ENCODE measurements around the gene KLF13.
A peak's percentile ranks its signal among the peaks of the same experiment; 100 is the strongest.
"Not testable (repeated sequence)": the region's sequence is repeated elsewhere in the genome, so short reads cannot be mapped to it uniquely, and the experiment has no call there.

KLF13 gene

DNA sequence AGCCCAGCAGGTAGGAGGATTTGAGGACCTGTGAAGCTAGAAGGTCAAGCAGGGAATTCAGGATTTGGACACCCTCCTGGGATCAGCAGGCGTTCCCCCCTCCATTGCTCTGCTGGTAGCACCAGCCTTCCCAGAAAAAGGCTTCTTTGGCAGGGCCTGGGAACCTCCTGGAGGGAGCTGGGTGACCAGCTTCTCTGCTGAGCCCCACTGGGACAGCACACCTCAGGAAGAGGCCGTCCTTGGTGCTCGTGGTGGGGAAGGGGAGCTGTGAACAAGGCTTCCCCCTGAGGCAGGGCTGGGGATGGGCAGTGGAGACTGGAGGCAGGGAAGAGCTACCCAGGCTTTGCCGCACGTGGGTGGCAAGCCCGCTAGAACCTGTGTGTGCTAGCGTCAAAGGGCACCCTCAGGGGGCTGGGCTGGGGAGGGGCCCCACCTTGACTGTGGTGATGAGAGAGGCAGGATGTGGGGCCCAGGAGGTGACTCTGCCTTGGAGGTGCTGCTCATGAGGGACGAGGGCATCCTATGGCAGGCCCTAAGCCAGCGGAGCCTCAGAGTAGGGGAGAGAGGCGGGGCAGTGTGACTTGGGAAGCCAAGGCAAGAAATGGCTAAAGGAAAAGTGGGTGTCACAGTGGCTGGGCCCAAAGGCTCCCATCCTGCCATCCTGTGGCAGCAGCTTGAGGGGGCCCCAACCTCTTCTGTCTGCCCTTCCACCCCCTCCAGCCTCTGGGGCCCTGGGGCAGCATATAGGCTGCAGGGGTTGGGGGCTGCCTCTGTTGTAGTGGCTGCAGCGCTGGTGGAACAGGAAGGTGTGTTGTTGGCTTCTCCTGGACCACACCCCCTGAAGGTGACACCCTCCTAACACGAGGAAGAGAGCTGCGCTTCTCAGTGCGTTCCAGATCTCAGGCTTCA is 20.7 kb downstream of the KLF13 start:
- DNase-seq, result peak; percentile 89 to 91

DNA sequence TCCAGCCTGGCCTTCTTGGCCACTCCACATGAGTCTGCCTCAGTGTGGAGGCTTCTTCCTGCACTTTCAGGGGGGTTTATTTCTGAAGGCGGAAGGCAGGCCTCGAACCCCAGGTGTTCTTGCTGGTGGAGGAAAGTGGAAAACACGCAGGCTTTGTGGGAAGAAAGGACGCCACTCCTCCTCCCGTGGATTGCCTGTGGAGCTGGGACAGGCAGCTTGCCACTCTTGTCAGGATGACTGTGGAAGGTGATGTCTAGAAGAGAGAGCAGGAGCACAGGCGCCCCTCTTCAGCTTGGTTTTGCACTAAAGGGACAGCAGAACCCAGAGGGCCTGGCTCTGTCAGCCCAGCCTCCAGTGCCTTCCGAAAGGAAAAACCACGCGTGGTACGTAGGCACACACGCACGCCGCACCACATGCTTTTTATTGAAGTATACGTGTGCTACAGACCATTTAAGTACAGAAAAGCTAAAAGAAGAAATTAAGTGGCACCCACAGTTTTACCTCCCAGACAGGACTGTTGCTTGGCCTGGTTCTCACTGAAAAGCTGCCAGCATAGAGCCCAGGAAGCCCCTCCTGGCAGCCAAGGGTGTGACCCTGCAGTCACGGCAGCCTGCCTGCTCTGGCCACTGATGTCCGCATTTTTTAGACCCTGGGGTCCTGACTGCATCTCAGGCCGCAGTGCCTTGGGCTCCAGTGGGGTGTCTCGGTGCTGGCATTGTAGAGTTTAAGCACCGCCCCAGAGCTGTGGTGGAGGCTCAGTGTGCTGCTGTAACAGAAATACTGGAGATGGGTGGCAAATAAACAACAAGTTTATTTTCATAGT is 21.6 kb downstream of the KLF13 start:
- no peak for DNase-seq

DNA sequence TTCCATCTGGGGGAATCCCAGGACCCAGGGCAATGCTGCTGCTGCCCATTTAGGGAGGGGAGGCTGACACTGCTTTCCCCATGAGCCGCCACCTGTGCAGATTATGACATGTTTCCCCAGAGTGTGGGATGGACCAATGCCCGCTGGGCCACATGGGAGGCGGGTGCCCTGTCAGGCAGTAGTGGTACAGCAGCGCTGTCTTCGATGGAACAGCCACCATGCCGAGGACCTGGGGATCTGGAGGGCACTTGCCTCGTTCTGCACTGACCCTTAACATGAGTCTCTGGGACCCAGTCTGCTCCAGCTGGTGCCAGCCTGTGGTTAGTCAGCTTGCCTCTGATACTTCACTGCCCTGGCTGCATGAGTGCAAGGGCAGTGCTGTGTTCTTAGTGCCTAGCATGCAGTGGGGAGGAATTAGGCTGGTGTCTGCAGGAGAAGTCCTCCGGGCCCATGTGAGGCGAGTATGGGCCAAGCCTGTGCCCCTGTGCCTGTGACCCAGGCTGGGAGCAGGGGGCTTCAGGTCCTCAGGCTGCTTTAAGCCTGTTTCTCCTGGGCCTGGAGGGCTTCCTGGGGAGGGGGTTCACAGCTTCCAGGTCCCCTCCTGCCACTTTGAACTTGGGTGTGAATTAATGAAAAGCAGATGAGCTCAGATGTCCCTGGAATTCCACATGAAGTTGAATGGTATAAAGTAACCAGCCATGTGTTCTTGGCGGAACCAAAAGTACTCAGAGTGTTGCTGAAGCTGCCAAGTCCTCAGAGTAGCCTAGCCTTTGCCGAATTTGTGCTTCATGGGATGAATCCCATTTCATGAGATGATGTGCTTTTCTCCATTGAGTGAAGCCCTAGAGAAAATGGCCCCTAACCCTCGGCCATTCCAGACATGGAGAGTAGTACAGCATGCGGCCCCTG is 22.9 kb downstream of the KLF13 start:
- no peak for DNase-seq

DNA sequence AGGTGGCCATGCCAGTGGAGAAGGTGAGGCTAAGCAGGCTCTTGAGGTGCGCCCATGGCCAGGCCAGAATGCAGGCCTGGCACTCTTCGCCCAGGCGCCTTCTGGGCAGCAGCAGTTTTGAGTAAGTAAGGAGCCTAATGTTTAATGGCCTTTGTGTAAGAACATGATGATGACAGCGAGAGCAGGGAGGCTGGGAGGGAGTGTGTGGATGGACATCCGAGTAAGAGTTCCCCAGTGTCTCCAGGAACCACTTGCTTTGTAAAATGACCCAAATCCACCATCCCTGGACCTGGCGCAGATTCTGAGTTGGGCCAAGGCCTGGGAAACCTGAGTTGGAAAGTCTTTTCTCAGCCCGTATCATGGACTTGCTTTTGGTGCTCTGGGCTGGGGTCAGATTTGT is 24.1 kb downstream of the KLF13 start:
- no peak for DNase-seq

DNA sequence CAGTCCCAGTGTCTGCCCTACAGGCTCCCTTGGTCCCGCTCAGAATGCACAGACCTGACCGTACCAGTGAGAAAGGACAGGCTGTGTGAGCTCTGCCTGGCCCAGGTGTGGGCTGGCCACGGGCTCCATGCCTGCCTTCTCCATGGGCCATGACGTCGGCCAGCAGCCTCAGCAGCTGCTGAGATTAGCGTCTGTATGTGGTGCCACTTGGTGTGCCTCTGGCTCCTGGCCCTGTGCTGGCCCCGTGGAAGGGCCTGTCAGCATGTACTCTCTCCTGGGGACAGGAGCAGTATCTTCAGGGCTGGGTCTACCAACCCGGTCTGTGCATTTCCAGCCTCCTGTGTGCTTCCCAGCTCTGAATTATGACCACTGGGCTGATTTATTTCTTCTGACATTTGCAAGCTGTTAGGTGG is 25.7 kb downstream of the KLF13 start:
- DNase-seq, result no peak

DNA sequence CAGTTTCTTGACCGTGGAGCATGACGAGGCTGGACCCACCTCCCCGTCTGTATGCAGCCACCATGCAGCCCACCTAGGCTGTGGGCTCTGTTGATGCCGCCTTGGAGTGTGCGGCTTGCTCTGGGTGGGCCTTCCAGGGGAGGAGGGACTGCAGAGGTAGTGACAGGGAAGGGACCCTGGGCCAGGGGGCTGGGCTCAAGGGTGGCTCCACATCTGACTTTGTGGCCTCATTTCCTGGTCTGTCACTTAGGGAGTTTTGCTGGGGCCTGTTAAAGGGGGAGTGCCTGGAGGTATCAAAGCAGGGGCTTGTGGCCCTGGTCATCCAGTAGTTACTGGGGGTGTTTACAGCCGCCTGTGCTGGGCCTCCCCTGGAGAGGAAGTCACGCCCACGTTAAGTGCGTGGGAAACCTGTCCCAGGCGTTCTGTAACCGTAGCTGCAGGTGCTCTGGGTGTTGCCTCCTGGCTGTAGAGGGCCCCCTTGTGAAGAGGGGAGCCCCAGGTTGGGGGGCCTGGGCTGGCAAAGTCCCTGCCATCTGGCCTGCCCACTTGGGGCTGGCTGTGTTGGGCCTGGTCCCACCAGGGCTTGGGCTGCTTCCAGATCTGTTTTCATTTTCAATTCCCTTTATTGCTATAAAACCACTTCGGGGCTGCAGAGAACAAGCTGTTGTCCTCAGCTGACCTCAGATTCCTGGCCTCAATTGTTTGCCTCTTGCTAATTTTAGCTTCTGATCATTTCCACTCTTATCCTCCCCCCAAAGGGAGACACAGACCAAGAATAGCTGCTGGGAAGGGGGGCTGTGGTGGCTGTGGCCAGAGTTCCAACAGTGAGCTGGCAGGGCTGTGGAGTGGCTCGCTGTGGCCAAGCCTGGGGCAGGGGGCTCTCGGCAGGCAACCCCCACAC is 26.5 kb downstream of the KLF13 start:
- DNase-seq, result peak in 1 of 2 experiments; percentile 67

DNA sequence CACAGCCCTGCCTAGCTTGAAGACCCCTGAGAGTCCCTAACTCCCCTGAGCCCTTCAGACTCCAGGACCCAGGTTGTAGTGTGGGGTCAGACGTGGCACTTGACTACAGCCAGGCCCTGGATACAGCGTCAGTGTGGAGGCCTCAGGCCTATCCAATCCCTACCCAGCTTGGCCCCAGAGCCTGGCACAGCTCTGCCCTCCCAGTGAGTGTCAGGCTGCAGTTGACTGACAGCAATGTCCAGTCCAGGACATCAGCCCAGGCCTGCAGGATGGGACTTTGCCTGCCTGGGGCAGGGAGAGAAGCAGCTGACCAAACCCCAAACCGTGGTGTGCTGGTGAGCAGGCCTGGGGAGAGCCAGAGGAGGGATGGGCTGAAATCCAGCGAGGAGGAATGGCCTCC is 27.3 kb downstream of the KLF13 start:
- DNase-seq, result no peak

DNA sequence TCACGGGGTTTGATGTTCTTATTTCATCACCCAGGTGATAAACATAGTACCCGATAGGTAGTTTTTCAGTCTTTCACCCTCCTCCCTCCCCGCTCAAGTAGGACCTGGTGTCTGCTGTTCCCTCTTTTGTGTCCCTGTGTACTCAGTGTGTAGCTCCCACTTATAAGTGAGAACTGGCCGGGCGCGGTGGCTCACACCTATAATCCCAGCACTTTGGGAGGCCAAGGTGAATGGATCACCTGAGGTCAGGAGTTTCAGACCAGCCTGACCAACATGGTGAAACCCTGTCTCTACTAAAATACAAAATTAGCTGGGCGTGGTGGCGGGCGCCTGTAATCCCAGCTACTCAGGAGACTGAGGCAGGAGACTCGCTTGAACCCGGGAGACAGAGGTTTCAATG is 29.5 kb downstream of the KLF13 start:
- not testable (repeated sequence) for DNase-seq

DNA sequence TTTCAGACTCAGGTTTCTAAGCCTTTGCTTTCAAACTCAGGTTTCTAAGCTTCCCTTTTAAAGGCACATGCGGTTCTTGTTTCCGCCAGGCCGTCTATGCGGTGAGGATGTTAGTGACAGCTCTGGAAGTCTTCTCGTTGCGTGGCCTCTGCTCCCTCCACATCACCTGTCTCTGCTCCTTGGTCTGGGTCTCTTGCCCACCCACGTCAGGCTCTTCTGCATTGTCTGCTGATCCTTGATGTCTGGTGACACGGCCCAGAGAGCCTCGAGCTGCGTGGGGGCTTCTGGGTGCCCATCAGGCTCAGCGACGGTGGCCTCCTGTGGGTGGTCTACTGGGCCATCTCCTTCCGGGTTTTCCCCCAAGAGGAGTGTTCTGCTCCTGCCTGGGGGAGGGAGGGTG is 30.5 kb downstream of the KLF13 start:
- no peak for DNase-seq

DNA sequence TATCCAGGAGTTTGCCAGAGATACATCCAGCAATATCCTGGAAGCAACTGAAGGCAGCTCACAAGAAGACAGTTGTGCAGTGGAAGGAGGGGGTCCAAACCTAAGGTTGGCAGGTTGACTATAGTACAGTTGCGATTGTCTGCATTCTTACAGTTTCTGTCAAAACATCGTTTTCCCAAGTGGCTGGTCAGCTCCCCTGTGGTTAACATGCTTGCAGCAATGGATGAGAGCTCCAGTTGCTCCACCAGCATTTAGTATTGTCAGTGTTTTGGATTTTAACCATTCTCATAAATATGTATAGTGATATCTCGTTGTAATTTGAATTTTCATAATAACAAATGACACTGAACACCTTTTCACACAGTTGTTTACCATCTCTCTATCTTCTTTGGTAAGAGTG is 31.5 kb downstream of the KLF13 start:
- no peak for DNase-seq

DNA sequence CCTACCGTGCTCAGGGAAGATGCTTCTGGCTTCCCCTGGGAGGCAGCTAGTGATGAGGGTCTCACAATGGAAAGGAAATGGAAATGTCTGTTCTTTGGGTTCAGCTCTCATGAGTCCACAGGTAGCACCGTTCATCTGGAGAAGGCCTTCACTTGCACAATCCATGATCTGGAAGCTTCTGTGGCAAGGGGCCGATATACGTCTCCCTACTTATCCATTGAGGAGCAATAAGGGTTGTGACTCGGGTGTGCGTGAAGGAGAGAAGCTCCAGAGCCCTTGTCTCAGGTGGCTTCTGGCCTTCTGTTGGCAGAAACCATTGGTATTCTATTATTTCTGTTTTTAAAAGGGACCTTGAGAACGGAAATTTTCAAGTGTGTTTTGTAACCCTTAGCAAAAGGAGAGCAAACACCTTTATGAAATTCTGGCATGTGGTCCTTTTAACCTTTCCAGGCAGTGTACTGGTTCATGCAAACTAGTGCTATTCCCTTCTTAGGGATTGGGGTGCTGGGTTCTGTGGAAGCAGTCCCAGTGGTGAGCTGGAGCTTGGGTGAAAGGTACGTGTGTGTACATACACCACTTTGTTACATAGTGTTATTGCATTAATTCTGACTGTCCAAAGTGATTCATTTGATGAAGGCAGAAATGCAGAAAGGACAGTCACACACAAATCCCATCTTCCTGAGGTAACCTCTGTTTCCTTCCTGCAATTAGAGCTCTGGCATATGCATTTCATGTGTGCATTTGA is 32.5 kb downstream of the KLF13 start:
- no peak for DNase-seq

DNA sequence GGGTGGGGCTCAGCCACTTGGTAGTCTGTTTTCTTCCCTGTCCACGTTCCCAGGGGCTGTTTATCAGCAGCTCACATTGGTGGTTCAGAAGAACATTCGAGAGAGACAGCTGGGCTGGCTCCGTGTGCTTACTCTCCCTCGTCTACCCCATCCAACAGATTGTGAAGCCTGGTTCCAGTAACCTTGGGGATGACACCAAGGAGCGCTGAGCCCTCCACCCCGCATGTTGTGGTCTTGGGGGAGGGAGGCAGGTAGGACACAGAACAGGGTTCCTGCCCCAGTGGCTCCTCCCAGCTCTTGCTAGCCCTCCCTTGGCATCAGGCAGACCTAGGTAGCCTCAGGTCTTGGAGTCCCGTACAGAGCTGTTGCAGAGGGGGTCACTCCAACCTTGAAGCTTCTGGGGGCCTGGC is 33.1 kb downstream of the KLF13 start:
- no peak for DNase-seq

DNA sequence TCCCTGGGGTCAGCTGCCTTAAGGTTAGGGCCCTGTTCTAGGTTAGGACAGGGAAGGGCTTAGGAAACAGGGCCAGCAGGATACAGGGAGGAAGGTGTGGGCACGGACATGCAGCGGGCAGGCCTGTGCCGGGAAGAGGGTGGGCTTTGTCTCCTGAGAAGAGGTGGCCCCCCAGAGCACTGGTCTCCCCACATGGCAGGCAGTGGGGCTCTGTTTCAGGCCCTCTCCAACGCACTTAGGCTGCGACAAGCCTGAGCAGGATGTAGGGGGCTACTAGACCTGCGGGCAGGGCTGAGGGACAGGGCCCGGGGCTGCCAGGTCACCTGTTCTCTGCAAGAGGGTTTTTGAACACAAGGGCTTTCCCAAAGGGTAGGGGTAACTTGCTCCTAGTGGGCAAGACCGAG is 33.5 kb downstream of the KLF13 start:
- DNase-seq, result no peak

DNA sequence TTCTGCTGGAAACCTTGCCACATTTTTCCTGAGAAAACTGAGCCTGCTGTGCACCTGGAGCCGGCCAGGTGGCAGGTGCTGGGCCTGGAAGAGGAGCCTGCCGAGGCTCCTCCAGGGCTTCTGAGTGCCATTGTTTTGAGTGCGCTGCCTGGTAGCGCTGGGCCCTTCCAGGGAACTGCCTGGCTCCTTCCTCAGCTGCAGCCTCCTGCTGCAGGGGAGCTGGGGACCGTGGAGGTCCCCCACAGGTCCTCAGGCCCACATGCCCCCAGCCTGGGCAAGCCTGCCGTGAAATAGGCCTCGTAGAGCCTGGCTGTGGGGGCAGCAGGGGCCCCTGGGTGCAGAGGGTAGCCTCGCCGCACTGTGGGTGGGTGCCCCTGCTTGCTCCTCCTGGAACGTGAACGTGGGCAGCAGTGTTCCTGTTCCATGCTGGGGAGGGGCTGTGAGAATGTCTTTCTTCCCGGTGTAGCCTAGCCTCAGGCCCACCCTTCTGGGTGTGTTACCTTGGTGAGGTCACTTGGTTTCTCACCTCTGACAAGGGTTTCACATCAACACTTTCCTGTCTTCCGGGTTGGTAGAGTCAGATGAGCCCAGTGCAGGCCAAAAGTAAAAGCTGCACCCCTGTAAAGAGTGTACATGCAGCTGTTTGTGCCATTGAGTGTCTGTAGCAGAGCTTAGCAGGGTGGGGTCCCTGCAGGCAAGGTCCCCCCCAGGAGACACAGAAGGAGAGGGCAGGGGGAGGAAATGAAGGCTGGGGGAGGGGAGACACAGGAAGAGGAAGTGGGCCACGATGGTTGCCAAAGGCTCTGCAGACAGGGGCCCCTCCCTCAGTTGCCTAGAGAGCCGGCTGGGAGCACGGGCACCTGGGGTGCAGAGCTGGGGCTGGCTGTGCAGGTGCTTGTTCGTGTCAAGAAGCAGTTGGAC is 34.5 kb downstream of the KLF13 start:
- DNase-seq, result peak; percentile 73 to 74

DNA sequence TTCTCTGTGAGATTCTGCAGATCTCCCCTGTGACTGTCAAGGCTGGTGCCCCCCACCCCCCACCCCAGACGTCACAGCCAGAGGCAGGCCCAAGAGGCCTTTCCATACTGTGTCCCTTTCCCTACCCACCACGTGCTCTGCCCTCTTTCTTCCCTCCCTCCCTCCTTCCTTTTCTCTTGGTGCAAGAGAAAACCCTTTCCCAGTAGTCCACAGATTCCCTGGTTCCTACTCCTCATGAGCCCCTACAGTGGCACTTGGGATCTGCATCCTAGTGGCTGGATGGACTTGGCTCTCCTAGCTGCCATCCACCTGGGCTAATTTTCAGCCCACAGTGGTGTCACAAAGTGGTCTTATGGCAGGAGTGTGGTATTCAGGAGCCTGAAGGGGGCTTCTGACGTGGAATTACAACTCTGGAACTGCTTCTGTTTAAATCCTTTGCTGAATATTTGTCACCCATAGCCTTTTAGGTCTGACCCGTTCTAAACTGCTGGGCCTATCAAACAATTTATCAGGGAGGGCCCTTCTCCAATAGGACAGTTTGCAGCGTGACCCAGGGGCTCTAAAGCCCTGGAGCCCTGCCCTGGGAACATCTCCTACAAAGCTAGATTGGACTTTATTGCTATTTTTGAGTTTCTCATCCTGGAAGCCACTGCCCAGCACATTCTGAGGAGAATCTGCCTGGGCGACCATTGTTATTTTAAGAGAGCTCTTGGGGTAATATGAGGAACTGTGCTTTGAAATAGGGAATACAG is 35.3 kb downstream of the KLF13 start:
- DNase-seq, result no peak

DNA sequence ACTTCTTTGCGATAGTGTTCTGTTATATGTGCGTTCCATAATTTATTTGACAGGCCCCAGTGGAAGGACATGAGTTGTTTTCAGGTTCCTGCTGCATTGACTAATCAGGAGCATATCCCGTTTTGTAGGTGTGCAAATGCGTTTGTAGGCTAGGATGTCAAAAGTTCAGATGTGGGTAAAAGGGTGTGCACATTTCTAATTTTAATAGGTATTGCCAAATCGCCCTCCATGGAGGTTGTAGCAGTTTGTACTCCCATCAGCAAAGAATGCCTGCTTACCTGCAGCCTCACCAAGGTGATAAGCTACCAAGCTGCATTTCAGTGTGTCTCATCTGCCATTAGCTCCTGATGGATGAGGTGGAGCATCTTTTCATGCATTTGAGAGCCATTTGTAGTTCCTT is 36.3 kb downstream of the KLF13 start:
- DNase-seq, result no peak

DNA sequence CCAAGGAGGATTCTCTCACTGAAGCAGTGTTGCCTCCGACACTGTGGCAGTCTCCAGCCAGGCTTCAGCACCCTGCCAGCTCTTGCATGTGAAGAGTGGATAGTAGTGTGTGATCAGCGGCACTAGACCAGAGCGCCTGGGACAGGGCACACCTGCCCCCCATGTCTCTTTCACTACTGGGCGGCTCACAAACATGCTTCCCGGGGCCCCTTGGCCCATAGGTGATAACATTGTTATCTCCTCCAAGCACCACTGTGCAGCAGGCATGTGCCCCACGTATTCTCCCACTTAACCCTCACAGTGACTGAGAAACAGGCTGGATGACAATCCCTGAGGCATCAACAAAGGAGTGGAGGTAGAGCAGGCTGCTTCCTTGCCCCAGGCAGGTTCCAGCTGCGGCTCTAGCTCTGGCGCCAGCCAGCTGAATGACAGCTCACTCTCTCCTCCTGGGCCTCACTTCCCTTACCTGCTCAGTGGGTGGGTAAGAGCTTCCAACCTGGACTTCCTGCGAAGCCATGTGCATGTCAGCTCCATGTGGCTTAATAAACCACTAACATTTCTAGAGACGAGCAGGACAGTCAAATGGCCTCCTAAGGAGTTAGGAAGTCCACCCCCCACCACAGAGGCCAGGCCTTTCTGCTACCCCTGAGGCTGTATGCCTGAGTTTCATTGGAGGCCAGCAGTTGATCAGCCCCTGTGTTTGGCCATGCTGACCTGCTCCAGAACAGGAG is 37.8 kb downstream of the KLF13 start:
- DNase-seq, result peak; percentile 57 to 68

DNA sequence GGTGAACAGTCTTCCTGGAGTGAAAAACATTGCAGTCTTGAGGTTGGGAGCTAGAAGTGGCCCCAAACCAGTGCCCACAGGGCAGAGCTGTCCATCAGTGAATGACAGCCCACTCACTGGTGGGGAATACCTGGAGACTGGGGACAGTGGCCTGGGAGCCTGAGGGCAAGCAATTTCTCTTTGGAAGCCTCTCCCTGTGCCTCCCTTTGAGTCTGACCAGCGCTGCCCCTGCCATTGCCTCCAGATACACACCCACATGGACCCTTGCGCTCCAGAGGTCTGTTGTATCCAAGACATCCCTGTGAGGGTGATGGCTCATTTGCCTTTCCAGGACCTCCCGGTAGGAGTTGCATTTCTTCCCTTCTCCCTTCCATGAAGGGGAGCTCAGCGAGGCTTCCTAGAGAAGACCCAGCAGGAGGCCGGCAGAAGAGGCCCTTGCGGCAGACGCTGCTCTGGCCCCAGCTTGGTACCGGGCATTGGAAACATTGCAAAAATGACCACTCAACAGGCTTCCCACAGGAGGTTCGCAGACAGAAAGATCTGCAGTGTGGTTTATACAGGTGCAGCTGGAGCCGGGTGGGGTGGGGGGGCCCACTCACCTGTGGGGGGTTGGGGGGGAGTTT is 38.5 kb downstream of the KLF13 start:
- DNase-seq, result no peak
